ENCODE data around the gene GCK. TPM values are rescaled to one million over a fixed set of nuclear protein-coding genes. Genes with fewer than 3 reads are reported as not detected.

Gene GCK
- total RNA-seq, 1 experiment from 2014 or later: not detected

DNA sequence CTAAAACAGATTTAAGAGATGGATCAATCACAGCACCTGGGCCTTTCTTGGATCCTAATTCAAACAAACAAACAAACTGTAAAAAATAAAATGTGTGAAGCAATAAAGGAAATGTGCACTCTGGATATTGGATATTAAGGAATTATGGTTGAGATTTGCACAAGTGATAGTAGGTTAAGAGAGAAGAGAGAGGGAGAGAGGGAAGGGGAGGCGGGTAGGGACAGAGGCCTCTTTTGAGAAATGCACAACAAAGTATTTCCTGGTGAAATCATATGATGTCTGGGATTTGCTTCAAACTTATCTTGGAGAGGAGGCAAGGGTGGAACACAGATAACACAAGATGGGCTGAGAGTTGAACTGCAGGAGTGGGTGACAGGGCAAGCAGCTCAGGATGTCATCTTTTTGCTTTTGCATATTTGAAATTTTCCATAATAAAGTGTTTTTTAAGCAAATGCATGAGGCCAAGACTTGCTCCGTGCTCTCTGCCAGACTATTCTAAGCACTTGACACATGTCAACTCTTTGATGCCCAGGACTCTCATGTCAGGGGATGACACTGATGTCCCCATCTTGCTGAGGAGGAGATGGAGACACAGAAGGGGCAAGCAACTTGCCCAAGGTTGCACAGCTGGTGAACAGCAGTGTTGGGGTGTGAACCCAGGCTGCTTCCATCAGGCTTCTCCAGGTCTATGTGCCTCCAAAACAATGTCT lies 94.2 kb downstream of the GCK start:
- no TSS peak for BruUV-seq (replicated peaks)
- H3K4me1 Mint-ChIP-seq (ENCODE audit: low read depth, unreplicated experiment): no peaks in the 10 kb centered on the region
- no peaks in the 10 kb centered on the region for H3K9me3 Mint-ChIP-seq (ENCODE audit: low read depth, unreplicated experiment)
- H3K27me3 Mint-ChIP-seq (ENCODE audit: unreplicated experiment): peaks cover 32% of the 10 kb centered on the region
- no peak overlapping the region for H3K27ac Mint-ChIP-seq (ENCODE audit: unreplicated experiment)
- CTCF ChIA-PET: interaction anchor here (0.6 kb wide), 1 partner anchor 29 kb away, joined by 5 read pairs; the partner anchor contains the start of gene PGAM2
- H3K4me3 Mint-ChIP-seq (ENCODE audit: low read depth, unreplicated experiment): no peak overlapping the region
- H3K36me3 Mint-ChIP-seq (ENCODE audit: insufficient read depth, unreplicated experiment): no peaks in the 10 kb centered on the region
- TF ChIP-seq, protein P1, sequence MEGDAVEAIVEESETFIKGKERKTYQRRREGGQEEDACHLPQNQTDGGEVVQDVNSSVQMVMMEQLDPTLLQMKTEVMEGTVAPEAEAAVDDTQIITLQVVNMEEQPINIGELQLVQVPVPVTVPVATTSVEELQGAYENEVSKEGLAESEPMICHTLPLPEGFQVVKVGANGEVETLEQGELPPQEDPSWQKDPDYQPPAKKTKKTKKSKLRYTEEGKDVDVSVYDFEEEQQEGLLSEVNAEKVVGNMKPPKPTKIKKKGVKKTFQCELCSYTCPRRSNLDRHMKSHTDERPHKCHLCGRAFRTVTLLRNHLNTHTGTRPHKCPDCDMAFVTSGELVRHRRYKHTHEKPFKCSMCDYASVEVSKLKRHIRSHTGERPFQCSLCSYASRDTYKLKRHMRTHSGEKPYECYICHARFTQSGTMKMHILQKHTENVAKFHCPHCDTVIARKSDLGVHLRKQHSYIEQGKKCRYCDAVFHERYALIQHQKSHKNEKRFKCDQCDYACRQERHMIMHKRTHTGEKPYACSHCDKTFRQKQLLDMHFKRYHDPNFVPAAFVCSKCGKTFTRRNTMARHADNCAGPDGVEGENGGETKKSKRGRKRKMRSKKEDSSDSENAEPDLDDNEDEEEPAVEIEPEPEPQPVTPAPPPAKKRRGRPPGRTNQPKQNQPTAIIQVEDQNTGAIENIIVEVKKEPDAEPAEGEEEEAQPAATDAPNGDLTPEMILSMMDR (IDR thresholded peaks at IDR 0.05; ENCODE audit: unreplicated experiment): no peak
- intact Hi-C loops (cut with micrococcal nuclease; ENCODE audit: unreplicated experiment): no loop called here
- no peak for DNase-seq

DNA sequence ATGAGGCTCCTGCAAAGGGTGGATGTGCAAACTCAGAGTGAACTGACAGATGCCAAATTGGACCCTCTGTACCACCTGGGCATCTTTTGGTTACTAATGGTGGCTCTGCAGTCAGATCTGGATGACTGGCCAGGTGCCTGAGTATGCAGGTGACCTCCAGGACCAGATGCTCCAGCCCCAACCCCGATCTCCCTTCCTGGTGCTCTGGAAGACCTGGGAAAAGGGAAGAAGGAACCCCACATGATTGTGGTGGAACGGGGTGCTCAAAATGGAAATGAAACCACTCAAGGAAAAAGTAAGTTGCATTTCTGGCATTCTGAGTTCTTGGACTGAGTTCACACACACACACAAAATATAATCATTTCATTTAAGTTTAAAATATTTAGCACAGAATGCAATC lies 94.9 kb downstream of the GCK start:
- Mint-ChIP-seq H3K9me3 (ENCODE audit: low read depth, unreplicated experiment) (no peaks in the 10 kb centered on the region), H3K4me1 (ENCODE audit: low read depth, unreplicated experiment) (no peaks in the 10 kb centered on the region), H3K27me3 (ENCODE audit: unreplicated experiment) (peaks cover 32% of the 10 kb centered on the region), H3K27ac (ENCODE audit: unreplicated experiment) (no peak overlapping the region), H3K4me3 (ENCODE audit: low read depth, unreplicated experiment) (no peak overlapping the region), H3K36me3 (ENCODE audit: insufficient read depth, unreplicated experiment) (no peaks in the 10 kb centered on the region)
- no peak for DNase-seq
- TF ChIP-seq, protein P1 (IDR thresholded peaks at IDR 0.05; ENCODE audit: unreplicated experiment): no peak
- intact Hi-C loops (cut with micrococcal nuclease; ENCODE audit: unreplicated experiment): no loop called here
- CTCF ChIA-PET: no interaction called here
- no TSS peak for BruUV-seq (replicated peaks)

Other genes with a start within 250 kb of the GCK start
- not detected in 2 replicates for gene SPDYE1, start 191.5 kb downstream of the GCK start, total RNA-seq (2022)
- 164 and 180 TPM in 2 replicates for gene DBNL, start 144.7 kb downstream of the GCK start, total RNA-seq (2022)
- gene PGAM2, start 123.9 kb downstream of the GCK start, total RNA-seq (2022): 0.87 TPM in 1 of 2 replicates, not detected in the other
- 44.2 and 57.9 TPM in 2 replicates for gene POLM, start 106.9 kb downstream of the GCK start, total RNA-seq (2022)
- not detected in 2 replicates for gene AEBP1, start 85.1 kb downstream of the GCK start, total RNA-seq (2022)
- gene POLD2, start 65.9 kb downstream of the GCK start, total RNA-seq (2022): 237 and 246 TPM in 2 replicates
- gene MYL7, start 48.1 kb downstream of the GCK start, total RNA-seq (2022): not detected in 2 replicates
- gene YKT6, start 11.5 kb upstream of the GCK start, total RNA-seq (2022): 139 and 146 TPM in 2 replicates
- gene CAMK2B, start 136.2 kb upstream of the GCK start, total RNA-seq (2022): 0.12 TPM in 1 of 2 replicates, not detected in the other

Data from Calu3 (cell line).